NB4 (cell line): Measurements from ENCODE around the gene COL24A1.

Source experiments
- CTCF ChIP-seq: IDR thresholded peaks from one replicate; pipeline ENCODE4 v1.5.1; 2012; ENCODE audit warnings: low read depth, low read length
- MAX ChIP-seq: IDR thresholded peaks from 2 replicates; pipeline ENCODE4 v1.6.1; 2011; ENCODE audit warnings: low read depth, low read length
- MYC ChIP-seq: IDR thresholded peaks from 2 replicates; pipeline ENCODE4 v1.6.1; 2011; ENCODE audit warnings: low read depth, low read length
- POLR2A ChIP-seq: IDR thresholded peaks from 2 replicates; pipeline ENCODE4 v1.6.1; 2011; ENCODE audit warnings: mild to moderate bottlenecking; ENCODE audit not compliant: insufficient read length; ENCODE audit errors: extremely low read depth

- TF ChIP-seq POLR2A (no peak), CTCF (no peak), MYC (no peak), MAX (no peak)
These were observed 102.2 kb downstream of the COL24A1 start for GRCh38 chr1:86054396-86054795.
